DMS 273 treated with DMSO at 0.1 percent for 48 hours (cell line): ENCODE results near the gene NAA38.
"Not testable (repeated sequence)": the region's sequence is repeated elsewhere in the genome, so short reads cannot be mapped to it uniquely, and the experiment has no call there.

Source experiments
- DNase-seq: peaks from one replicate; lab custom pipeline; 2025; lab: John Stamatoyannopoulos, UW

NAA38 gene

GRCh38 chr17:7882068-7882467 lies 24.7 kb upstream of the NAA38 start:
- no peak for DNase-seq

GRCh38 chr17:7881276-7882054 lies 24.1 kb upstream of the NAA38 start:
- DNase-seq: peak; percentile 73

- peak; percentile 11 for DNase-seq
Observed at GRCh38 chr17:7880076-7880868, 22.9 kb upstream of the NAA38 start.

GRCh38 chr17:7878234-7878633 lies 20.9 kb upstream of the NAA38 start:
- DNase-seq: no peak

GRCh38 chr17:7875804-7876370 lies 18.5 kb upstream of the NAA38 start:
- DNase-seq: no peak

GRCh38 chr17:7873051-7873450 lies 15.7 kb upstream of the NAA38 start:
- no peak for DNase-seq

GRCh38 chr17:7867881-7868329 lies 10.5 kb upstream of the NAA38 start:
- DNase-seq: no peak

GRCh38 chr17:7864995-7865650 lies 7.8 kb upstream of the NAA38 start:
- no peak for DNase-seq

GRCh38 chr17:7864384-7864783 lies 7.0 kb upstream of the NAA38 start:
- not testable (repeated sequence) for DNase-seq

- peak; percentile 16 for DNase-seq
Observed at GRCh38 chr17:7862692-7863437, 5.5 kb upstream of the NAA38 start.

GRCh38 chr17:7859028-7859427 lies 1.7 kb upstream of the NAA38 start:
- no peak for DNase-seq

GRCh38 chr17:7858522-7858810 lies 1.1 kb upstream of the NAA38 start:
- DNase-seq: no peak

GRCh38 chr17:7857713-7858521 lies 558 bp upstream of the NAA38 start, which contains the start of gene CYB5D1:
CYB5D1 (plus strand) TSS chr17:7858003; CDS start chr17:7858135, 132 bp downstream.
- DNase-seq: peak; percentile 90

GRCh38 chr17:7856011-7856810 lies 1.1 kb downstream of the NAA38 start:
- DNase-seq: no peak

GRCh38 chr17:7855660-7856010 lies 1.7 kb downstream of the NAA38 start:
- DNase-seq: no peak

GRCh38 chr17:7854851-7855659 lies 2.3 kb downstream of the NAA38 start, which contains the start of gene TMEM88:
TMEM88 (plus strand) TSS chr17:7855066; CDS start chr17:7855075, 9 bp downstream.
- DNase-seq: no peak

- DNase-seq: no peak
Observed at GRCh38 chr17:7854078-7854777, 3.1 kb downstream of the NAA38 start.

GRCh38 chr17:7853691-7854038 lies 3.7 kb downstream of the NAA38 start:
- no peak for DNase-seq
